Spleen (tissue), 7 donors: ENCODE measurements around the gene KIAA0753.
"Not testable (repeated sequence)": the region's sequence is repeated elsewhere in the genome, so short reads cannot be mapped to it uniquely, and the experiment has no call there.

ENCODE experiments used
- POLR2A ChIP-seq, 3 donors: fragments of 450-650 bp; IDR thresholded peaks; one replicate each; pipeline ENCODE4 v1.5.1; 2017; ENCODE audit warnings: antibody characterized with exemption in 3 of 3, mild to moderate bottlenecking in 1 of 3
- POLR2AphosphoS5 ChIP-seq, 3 donors: sonication (generic); formaldehyde crosslinking; IDR thresholded peaks; one replicate each; pipeline ENCODE4 v1.5.1; 2017; ENCODE audit warnings: antibody characterized with exemption in 3 of 3
- TF ChIP-seq, protein P1 (sequence below), 11 experiments: fragments of 200-600 bp in 7 of 11; fragments of 450-650 bp in 4 of 11; sonication (generic) in 4 of 11; IDR thresholded peaks in 8 of 11; conservative IDR thresholded peaks in 3 of 11; 1 replicate in 7 of 11; 2 replicates in 4 of 11; pipeline versions ENCODE4 v1.4.0 to v1.8.0; 2016 to 2021; ENCODE audit warnings: antibody characterized with exemption in 11 of 11, inconsistent platforms in 4 of 11, mild to moderate bottlenecking in 1 of 11
- donor health status: DM: no; HTN: no; CAD: no; lungs with moderate emphysema.
- donor health status: DM: no; HTN: no; CAD: no.
- donor health status: DM: no; HTN: no; CAD: no.

DNA sequence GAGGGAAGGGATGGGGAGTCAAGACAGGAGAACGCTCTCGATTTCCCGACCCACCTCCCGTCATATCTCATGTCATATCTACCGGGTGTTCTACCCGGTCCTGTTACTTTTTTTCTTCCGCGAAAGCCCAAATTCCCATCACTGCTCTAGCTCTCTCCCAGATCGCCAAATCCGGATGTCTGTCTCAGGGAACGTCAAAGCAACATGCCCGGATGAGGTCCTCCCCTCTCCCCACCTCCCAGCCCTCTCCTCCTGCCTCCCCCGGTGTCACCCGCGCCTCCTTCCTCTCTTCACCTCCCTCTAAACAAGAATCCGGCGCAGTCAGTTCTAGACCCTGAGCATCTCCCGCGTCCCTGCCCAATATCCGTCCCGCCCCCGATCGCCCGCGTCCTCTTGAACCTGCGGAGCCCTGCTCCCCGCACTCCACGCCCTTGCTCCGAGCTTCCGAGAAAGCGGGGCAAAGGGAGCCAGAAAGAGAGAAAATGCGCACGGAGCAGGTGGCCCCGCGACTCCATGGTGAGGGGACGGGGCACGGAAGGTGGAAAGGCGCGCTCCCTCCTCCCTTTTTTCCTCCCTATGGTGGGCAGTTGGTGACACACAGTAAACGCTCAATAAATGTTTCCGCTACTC is 15.3 kb upstream of the KIAA0753 start:
- TF ChIP-seq, protein P1, sequence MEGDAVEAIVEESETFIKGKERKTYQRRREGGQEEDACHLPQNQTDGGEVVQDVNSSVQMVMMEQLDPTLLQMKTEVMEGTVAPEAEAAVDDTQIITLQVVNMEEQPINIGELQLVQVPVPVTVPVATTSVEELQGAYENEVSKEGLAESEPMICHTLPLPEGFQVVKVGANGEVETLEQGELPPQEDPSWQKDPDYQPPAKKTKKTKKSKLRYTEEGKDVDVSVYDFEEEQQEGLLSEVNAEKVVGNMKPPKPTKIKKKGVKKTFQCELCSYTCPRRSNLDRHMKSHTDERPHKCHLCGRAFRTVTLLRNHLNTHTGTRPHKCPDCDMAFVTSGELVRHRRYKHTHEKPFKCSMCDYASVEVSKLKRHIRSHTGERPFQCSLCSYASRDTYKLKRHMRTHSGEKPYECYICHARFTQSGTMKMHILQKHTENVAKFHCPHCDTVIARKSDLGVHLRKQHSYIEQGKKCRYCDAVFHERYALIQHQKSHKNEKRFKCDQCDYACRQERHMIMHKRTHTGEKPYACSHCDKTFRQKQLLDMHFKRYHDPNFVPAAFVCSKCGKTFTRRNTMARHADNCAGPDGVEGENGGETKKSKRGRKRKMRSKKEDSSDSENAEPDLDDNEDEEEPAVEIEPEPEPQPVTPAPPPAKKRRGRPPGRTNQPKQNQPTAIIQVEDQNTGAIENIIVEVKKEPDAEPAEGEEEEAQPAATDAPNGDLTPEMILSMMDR (IDR thresholded peaks at IDR 0.05 in 8 of 11, conservative IDR thresholded peaks at IDR 0.05 in 3 of 11) = not testable (repeated sequence)
- not testable (repeated sequence) for TF ChIP-seq POLR2A, POLR2AphosphoS5 (IDR thresholded peaks at IDR 0.05)
